Stimulated activated CD4-positive, alpha-beta T cell treated with anti-CD3 and anti-CD28 coated beads, TNF-alpha, amount 100 ng/mL, for 1 hour (primary cell): ENCODE results near the gene TENT5A.

Source experiments
- DNase-seq, 3 donors: peaks; one replicate each; pipeline ENCODE4 v3.0.0-alpha.2; 2020; ENCODE audit warnings: low read depth in 3 of 3, low spot score in 1 of 3

TENT5A gene

DNA sequence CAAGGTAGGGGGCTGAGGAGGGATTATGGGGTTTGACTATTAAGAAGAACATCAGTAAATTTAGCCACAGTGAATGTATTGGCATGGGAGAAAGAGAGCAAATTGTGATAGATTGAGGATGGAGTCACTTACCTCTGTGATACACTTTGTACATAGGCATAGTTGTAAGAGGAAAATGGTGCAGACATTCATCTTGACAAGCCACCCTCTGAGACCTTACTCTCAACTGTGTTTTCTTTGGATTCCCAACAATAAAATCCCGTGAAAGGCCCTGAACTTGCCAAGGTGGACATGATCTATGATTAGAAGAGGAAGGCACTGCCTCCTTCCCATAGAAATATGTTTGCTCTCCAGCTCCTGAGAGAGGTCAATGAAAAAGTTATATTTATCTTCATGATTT, 18.6 kb upstream of the TENT5A start:
- no peak for DNase-seq

DNA sequence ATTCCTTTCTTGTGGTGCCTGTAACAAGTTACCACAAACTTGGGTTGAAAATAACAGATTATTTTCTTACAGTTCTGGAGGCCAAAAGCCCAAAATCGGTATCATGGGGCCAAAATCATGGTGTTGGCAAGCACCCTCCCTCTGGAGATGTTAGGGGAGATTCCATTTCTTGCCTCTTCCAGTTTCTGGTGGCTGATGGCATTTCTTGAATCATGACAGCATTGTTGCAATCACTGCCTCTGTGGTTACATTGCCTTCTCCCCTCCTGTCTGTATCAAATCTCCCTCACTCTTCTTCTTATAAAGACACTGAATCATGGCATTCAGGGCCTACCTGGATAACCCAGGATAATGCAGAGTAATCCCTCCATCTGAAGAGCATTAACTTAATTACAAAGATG, 17.9 kb upstream of the TENT5A start:
- DNase-seq, result no peak

DNA sequence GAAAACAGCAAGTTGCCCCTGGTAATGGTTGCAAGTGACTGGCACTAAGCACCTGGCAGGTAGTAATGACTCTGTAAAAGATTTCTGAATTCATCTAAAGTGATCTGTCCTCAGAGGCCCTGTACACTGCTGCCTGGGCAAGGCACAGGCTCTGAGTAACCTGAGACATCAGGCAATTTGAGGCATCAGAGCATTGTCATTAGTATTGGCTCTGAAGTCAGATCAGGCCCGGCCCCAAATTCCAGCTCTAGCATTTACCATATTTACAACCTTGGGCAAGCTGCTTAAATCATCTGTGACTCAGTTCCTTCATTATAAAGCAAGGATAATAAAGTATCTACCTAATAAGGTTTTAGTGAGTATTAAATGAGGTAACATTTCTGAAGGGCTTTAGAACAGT, 17.3 kb upstream of the TENT5A start:
- DNase-seq, result no peak

DNA sequence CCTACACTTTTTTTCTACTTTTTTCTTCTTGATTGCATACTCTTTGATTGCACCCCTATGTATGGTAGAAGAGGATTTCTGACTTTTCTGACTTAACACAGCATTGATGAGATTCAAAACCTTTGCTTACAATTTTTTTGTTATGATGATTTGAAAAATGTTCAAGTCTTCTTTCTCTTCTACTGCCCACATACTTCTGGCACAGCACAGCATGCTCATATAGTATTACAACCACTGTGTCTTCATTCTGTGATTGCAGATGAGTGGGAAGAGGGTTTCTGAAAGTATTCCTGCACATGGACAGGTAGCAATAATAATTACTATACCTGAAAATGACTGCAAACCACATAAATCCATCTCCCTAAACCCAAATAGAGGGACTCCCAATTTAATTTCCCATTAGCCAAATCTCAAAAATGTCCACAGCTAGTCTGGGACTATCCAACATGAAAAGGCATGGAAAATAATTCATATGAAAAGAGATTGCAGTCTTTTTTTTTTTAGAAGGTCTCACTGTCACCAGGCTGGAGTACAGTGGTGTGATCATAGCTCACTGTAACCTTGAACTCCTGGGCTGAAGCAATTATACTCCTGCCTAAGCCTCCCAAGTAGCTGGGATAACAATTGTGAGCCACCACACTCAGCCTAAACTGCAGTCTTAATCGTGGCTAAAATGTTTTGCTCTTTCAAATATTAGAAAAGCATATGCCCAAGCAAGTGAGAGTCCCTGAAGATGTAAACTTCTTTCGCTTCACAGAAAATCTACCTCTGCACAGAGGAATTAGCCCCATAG, 15.9 kb upstream of the TENT5A start:
- DNase-seq, result no peak

DNA sequence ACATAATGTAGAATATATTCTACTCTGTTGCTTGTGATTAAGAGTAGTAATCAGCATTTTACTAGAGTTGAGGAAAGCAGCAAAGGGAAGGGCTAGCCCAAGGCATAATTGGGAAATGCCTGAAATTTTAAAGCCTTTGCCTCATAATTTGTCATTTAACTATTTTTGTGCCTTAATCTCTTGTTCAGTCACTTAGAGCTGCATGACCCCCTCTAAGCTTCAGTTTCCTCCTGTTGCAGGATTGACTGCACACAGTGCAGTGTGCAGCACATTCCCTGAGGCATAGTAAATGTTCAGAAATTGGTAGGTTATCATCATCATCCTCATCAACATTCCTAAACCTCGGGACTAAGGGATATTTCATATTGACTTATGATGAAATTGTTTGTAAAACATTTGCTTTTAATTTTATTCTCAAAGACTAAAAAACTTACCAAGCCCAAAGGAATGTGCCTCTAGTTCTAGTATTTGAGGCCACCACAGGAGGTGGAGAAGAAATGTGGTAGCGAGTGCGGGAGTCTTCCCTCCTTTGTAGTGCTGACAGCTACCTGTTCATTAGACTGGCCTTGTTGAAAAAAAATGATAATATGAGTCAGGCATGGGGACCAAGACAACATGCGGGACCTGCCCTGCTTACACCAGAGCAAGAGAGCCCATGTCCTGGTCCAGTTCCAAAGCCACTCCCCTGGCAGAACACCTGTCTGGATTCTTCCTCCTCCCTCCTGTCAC, 14.8 kb upstream of the TENT5A start:
- no peak for DNase-seq

DNA sequence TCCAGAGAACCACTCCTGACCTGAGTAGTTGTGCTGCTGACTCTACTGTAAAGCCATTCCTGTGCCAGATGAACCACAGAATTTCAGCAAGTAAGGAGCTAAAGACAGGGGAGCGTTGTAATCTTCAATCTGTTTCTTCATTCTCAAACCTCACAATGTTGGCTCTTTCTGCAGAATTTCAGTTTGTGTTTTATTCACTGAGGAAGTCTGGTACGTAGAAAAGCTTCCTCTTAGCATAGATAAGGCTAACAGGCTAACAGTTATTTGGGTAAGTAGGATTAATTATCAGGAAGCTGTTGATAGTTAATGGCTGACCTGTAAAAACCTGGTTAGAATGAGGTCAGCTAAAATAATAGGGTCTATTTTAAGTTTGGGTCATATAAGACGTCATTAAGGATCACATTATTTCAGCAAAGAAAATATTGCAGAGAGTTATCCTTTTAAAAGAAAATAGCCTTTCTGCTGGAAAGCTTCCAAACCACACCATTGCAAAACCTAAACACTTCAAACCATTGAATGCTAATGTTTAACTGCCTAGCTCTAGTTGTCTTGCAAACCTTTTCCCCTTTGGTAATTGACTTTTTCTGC, 14.1 kb upstream of the TENT5A start:
- no peak for DNase-seq

DNA sequence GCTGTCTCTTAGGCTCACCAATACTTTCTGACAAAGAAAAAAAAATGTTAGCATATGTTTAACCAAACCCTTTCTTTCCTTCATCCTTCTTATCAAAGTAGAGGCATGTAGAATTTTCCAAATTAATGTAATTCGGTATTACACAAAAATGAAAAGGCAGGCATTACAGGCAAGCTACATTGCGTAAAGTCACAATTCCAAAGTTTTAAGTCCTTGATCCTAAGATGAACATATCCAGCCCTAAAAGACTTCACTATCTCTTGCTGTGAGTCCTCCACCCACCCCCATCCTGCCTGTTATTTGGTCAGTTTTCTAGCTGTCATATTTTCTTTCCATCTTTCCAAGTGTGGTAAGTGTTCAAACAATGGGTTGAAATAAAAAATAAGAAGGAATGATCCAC, 12.1 kb upstream of the TENT5A start:
- DNase-seq, result no peak

DNA sequence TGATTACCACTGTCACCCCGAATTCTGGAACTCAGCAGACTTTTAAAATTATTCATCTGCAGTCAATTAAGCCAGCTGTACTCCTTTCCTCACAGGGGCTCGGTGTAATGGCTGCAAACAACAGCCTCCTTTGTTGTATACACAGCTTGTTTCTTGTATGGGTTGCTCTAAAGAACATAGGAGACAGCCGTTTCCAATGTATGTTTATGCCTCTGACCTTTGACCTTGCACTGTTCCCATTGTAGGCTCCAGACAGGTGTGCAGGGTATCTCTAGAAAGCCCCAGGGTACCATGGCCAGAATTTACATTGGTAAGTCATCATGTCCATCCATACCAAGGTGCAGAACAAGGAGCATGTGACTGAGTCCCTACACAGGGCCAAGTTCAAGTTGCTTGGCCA, 11.5 kb upstream of the TENT5A start:
- DNase-seq, result no peak

DNA sequence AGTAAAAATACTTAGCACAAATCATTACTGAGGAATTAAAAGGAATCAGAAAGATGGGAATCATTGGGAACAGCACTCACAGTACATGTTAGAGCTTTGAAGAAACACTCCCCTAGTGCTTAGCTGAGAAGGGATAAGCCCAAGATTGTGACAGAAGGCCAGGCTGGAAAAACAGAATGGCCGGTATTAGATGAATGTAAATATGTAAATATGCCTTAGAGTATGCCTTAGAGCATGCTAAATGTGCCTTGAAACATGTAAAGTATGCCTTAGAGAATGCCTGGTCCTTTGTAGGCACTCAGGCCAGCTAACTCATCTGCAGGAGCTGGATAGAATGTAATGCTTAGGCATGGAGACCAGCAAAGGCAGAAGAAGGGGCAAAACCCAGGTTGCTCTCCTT, 10.6 kb upstream of the TENT5A start:
- DNase-seq, result no peak

DNA sequence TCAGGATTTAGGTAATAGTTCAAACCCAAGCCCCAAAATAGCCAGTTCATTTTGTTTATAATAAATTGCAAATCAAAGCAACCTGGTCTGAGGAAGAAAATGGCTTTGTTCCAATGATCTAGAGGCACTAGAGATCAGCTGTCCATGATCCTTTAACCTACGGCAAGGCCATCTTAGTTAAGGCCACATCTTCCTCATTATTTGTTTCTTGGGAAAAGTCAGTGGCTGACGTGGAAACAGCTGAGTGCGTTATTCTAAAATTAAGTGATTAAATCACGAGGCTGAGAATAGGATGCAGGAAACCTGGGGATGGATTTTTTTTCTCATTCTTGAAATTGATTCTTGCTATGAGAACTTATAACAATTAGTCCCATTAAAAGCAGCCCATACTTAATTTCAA, 10.1 kb upstream of the TENT5A start:
- DNase-seq, result no peak

DNA sequence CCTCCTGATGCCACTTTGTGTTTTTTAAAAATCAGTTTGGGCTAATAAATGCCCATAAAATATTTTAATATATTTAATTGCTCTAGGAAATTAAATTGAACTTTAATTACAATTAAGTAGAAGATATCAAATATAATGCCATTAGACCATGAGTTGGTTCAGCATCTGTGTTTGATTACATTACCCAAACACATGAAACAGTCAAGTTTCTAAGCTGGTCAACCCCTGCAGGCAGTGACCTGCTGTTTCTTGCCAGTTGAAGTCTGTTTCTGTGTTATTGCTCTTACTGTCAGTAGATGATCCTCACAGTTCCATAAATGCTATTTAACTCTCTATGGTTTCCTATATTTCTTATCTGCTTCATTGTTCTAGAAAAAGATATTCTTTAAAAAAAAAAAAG, 9.7 kb upstream of the TENT5A start:
- no peak for DNase-seq

DNA sequence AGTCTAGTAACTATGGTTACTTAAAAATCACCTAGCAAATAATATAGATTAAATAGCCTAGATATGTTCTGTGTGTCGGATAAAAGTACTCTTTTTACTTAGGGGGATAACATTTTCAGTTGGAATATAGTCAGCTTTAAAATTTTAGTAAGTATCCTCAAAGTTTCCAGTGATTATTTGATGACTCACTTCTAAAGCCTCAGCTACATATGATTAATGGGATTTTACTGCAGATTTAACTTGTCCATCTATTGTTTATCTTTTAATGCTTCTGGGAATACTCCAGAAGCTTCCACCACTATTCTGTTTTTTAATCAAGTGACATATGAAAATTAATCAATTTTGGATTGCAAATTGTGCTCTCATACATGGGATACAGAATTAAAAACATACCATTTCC, 8.7 kb upstream of the TENT5A start:
- no peak for DNase-seq

DNA sequence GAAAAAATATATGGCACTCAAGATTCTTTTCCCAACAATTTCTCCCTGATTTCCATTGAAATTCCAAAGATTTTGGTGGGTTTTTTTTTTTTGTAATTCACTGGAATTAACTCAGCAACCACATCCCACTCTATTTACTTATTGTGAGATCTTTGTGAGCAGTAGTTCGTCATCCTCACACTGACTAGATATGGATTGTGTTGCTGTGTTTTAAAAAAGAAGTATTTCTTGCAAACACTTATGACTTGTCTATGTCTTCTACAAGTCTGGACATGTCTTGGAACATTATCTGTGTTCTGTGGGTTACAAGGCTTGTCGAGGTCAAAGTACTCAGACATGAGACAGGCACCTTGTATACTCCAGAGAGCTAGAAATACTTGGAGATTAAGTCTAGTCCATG, 7.3 kb upstream of the TENT5A start:
- no peak for DNase-seq

DNA sequence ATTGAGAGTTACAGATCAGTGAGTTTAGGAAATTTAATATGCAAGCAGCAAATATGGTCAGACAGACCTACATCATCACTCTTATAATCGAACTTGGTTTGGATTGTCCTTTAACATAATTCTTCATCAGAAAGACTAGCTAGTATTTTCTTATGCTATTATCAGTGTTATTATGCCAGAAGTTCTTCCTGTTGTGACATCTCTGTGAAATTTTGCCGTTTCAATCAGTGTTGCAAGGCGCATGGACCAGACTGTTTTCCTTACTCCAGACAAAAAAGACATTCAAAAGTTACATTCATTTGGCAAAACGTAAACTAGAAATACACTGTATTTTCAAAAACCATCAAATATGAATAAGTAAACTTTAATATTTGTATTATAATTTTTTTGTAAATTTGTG, 5.7 kb upstream of the TENT5A start:
- DNase-seq, result no peak

DNA sequence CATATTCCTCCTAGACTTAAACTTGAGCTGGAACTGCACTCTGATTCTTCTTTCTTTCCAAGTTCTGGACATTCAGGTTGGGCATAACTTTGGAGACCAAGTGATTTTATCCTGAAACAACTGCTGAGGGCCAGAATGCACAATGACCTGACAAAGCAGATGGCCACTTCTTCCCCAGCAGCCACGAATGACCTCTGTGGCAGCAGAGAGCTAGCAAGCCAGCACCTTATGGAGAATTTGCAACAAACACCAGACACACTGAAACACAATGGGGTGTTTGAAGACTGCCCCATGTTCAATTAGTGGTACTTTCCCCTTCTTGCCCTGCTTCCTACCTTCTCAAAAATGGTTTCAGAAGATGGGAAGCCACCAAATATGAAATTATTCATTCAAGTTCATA, 4.2 kb upstream of the TENT5A start:
- no peak for DNase-seq

DNA sequence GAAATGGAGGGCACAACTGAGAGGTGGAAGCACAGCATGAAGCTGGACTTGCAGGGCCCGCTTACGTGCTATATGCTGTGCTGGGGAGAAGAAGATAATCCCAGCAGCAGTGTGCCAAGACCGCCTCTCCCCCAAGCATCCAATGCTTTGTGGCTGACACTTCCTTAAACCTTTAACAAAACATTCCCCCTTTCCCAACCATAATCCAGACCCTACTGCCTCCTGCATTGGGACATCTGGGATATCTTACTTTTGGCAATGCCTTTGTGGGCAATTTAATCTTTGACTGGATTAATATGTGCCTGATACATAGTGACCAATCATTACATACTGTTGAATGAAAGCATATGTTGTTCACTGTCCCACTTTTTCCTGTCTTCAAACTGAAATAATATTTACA, 3.1 kb upstream of the TENT5A start:
- no peak for DNase-seq

DNA sequence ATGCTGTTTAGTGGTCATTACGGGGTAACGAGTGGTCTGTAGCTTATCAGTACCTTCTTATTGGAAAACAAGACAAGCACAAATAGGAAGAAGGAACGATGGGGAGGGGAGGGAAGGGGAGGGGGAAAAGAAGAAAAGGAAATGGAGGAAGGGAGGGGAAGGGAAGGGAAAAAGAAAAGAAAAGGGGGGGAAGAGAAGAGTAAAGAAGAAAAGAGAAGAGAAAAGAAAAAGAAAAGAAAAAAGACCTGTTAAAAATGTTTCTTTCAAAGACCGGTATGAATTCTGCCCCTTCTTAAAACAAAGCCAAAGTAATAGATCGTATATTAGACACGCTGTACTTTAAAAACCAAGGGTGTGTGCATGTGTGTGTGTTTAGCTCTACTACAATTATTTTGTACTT, 2.4 kb upstream of the TENT5A start:
- DNase-seq, result no peak

DNA sequence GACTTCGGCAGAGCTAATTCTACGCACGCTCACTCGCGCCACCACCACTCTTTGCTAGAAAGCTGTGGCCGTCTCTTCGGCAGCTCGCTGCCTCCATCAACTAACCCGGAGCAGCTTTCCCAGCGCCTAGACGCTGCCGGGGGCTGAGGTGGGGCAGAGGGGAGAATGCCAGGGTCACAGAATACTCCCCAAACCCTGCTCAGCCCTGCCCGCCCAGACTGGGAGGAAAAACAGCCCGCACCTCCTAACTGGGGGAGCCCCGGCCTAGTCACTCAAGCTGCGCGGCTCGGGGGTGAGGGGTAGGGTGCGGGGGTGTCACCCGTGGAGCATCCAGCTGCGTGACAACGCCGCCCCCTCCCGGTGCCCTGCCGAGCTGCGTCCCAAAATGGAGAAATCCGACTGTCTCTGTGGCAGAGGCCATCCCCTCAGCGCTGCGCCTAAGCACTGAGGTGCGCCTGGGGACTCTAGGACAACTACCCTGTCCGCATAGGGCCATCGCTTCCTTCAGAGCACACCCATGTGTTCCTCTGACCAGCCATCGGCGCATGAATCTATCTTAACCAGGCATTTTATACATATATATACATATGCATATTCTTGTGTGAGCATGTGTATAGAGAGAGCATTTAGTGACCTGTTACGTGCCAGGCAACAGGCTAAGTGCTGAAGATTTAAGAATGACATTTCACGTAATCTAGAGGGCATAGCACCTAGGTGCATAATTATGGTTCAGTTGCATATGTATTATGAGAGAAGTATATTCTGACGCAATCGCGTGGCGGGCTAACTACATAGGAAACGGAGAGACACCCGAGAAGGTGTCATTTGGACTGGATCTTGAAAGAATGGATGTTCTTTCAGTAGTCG, 1.5 kb upstream of the TENT5A start:
- DNase-seq, result peak; percentile 56 to 83 (median 77)

DNA sequence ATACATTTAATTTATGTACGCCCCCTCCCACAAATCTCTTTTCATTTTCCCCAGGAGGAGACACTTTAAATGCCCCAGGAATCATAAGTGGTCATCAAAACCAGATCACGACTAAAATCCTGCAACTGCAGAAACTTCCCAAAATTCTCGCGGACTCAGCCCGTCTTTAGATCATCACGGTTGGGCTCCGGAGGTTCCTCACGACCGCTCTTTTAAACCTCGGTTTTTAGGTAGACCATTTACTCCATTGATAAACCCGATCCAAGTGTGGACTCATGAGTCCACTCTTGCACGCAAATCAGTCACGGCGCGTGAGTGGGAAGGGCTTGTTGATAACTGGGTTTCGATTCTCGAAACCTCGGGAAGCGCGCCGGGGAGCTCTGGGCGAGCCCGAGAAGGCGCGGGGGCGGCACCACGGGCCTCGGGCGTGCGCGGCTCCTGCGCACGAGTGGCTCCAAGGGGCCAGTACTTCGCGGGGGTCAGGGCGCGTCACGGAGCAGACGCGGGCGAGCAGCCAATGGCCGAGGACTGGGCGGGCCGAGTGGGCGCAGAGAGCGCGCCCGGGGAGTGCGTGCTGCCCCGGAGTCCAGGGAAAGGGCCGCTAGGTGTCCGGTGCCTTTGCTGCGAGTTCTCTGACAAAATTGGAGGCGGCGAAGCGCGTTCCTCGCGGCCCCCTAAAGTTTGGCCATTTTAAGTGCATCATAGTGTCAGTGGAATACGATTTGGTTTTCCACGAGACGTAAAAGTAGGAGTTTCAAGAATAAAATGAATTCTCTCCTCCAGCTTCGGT, 635 bp upstream of the TENT5A start:
- DNase-seq, result peak in 2 of 3 donors; percentile 18 to 33

DNA sequence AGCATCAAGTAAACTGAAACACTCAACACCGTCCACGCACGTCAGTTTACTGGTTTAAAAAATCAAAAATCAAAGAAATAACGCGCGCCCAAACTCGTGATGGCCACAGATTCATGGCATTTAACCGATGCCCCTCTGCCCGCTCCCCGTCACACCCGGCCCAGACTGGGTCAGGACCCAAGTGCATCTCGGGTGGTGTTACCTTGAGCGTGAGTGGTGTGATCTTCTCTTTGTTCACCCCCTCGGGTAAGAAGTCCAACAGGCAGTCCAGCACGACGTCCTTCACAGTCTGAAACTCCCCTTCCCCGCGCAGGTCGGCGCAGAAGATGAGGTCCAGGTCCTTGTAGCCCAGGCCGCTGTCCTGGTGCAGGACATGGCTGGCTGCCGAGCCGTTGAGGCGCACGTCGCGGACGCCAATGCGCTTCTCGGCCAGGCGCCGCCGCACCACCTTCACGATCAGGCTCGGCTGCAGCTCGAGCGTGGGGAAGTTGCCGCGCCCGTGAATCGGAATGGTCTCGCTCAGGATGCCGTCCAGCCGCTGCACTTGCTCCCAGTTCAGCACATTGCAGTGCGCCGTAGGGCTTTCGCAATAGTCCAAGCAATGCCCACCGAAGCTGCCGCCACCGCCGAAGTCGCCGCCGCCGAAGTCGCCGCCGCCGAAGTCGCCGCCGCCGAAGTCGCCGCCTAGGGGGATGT, 945 bp downstream of the TENT5A start:
- peak in 1 of 3 donors; percentile 28 for DNase-seq
